HG03469 (cell line): Measurements from ENCODE around the gene OR52B4.
"Not testable (repeated sequence)": the region's sequence is repeated elsewhere in the genome, so short reads cannot be mapped to it uniquely, and the experiment has no call there.

Source experiments
- ATAC-seq: cut with Tn5 transposase; IDR thresholded peaks from one replicate; pipeline ENCODE4 v1.9.1; 2021; ENCODE audit warnings: mild to moderate bottlenecking, moderate library complexity, moderate number of reproducible peaks; ENCODE audit not compliant: unreplicated experiment

OR52B4 gene

DNA sequence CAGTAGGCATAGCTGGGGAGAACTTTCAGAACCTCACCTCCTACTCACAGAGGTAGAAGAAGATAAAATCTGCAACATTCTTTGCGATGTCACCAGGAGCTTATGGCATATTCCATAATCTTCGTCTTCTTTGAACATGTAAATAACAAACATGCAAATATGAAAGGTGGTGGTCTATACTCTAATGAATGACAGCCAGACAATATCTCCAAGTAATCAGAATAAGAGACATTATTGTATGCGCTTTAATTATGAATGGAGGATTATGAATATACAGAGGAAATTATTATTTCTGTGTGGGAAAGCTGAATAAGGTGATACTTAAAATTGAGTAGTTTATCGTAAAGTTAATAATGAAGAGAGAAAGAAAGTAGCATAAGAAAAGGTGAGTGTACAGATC is at the start of gene OR52B4:
Gene OR52B4, minus strand, starts transcription at position 101 of the 400 bp plus-strand sequence. Its CDS starts 91 bp downstream, at position 10.
- no peak for ATAC-seq

DNA sequence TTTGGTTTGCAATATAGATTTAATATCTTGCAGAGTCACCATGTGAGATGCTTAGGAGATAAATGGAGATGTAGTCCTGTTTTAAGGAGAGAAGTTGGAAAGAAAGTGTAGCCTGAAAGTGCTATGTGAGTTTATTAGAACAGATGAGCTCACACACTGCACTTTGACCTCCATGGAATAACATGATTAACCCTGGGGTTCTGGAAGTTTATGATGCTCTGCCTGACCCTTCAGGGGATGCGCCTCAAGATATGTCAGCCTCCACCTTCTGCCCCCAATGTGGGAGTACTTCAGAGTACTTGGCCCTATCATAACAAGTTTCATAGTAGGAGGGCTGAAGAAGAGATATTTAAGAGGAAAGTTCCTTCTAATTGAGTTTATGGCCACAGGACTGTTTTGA is 48.6 kb upstream of the OR52B4 start:
- no peak for ATAC-seq

DNA sequence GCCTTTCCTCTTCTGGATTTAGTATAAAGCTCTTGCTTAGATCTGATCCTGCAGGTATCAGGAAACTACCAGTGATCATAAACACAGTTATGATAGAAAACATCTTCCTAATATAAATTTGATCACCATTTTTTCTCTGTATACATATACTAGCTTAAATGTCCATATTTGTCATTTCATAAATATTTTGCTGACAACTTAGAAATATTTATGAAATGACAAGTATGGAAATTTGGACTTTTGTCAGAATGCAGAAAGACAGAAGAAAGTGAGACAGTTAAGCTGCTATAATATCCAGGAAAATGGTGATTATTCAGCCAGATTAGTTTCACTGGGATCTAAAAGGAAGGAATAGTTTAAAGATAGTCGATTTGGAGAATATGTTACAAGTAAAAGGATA is 48.1 kb upstream of the OR52B4 start:
- no peak for ATAC-seq

DNA sequence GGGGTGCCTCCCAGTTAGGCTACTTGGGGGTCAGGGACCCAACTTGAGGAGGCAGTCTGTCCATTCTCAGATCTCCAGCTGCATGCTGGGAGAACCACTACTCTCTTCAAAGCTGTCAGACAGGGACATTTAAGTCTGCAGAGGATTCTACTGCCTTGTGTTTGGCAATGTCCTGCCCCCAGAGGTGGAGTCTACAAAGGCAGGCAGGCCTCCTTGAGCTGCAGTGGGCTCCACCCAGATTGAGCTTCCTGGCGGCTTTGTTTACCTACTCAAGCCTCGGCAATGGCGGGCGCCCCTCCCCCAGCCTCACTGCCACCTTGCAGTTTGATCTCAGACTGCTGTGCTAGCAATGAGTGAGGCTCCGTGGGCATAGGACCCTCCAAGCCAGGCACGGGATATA is 38.0 kb upstream of the OR52B4 start:
- ATAC-seq: not testable (repeated sequence)

DNA sequence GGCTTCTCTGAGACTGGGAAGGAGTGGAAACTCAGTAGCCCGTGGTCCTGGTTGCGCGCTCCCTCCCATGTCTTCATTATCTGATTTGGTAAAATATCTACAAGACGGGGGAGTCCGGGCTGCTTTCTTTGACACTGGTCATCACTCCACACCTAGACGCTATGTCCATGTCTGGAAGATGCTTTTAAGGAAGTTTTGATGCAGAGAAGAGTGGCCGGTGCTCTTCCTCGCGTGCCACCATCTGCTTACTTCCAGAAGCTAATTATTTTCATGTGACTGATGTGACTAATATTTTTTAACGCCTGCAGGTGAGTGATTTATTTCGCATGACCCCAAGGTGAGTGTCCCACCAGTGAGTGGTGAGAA is 25.7 kb upstream of the OR52B4 start:
- ATAC-seq: no peak

DNA sequence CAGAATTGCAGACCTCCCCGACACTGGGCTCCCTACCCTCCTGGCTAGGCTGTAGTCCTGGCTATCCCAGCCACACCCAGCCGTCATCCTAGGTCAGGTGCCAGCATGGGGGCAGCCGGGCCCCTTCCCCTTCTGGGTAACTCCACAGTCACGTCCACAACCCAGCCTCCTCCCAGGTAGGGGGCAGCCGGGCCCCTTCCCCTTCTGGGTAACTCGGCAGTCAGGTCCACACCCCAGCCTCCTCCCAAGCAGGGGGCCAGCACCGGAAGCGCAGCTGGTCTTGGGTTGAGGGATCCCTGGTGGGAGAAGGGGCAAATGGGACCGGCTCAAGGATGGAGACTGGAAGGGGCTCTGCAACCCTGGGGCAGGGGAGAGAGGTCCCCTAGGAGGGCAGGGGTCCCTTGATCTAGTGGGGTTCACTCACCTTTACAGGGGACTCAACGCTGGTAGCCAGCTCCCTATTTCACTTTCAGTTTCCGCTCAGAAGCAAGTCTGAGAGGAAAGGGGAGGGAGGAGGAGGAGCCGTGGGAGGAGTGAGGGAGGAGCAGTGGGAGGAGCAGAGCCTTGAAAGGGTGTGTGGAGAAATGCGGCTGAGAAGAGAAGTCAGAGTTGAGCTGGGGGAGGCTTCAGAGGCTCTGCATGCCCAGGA is 25.1 kb upstream of the OR52B4 start, which contains the start of gene TRIM21:
Gene TRIM21, minus strand, starts transcription at position 494 of the 649 bp plus-strand sequence. CDS start 3,293 bp downstream, outside the sequence.
- peak; percentile 98 for ATAC-seq

DNA sequence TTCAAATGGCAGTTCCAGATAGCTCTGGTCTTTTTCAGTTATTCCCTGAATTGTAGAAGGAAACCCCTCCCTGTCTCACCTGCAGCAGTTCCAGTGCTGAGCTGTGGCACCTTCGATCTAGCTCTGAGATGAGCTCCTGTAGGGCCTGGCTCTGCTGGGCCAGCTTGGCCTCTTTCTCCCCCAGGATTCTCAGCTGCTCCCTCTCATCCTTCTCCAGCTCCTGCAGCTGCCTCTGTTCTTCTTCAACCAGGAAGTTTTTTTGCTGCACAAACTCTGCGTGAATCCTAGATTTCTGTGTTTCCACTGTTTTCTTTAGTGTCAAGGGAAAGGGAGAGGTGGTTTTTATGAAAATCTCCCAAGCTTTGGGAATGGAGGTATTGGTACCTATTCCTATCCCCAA is 20.0 kb upstream of the OR52B4 start:
- ATAC-seq: no peak

DNA sequence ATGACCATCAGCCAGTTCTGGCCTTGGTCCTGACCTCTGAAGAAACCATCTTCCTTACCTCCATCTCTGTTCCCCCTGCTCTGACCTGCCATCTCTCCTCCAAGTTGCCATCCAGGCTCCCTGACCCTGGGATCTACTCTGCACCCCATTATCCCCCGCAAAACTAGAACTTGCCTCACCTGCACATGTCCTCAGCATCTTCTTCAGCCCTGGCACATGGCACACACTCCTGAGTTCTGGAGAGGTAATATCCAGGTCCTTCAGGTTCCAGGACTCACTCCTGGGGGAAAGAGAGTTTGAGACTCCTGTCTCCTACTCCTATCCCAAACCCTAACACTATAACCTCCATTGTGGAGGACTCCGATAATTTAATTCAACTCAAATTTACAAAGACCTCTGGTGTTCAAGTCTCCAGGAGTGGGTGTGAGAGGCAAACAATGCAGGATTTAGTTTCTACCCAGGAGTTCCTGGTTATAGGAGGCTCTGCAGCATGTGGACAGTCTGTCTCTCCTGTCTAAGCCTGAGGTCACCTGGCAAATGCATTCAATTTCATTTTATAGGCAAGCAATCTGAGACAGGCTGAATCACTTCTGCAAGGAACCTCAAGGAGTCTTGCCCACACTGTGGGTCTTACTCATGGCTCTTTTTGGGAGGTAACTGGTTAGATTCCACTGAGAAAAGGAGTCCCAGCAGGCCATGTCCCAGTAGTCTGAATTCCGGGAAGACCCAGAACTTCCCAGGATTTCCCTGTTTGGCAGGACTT is 18.0 kb upstream of the OR52B4 start:
- no peak for ATAC-seq

DNA sequence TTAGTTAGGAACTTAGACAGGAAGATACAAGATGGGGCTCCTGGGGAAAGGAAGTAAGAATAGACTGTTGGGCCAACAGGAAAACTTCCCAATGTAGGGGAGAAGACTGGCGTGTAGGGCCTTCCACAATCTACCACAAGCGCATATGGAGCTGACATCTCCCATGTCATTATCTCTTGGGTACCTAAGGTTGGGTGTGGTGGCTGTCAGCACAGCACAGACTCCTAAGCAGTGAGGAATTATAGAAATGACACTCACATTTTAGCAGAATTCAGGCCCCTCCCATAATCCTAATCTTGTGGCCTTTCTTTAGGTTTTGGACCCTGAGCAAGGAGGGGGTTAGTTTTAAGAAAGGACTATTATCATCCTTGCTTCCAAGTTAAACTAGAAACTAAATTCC is 13.7 kb upstream of the OR52B4 start:
- no peak for ATAC-seq

DNA sequence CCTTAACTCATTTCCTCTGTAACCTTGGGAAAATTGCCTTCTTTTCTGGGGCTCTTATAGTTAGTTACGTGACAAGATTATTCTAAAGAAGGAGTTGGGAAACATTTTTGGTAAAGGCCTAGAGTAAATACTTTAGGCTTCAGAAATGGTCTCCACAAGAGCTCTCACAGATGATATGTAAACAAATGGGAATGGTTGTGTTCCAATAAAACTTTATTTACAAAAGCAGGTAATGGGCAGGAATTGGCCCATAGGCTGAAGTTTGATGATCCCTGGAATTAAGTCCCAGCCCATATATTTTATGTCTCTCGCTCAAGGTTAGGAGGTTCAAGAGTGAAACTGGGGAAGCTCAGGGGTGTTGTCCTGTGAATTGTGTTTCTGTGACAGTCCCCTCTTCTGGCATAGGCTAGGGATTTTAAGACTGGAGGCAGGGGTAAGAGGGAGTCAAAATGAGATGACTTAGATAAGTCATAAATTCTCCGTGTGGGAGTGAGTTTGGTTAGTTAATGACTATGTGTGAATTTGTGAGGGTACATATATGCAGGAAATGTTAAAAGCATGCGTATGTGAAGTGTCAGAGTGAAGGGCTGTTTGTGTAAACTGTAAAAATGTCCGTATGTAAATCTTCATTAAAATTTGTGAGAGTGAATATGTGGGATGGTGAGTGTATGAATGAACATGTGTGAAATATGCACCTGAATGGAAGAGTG is 7.4 kb upstream of the OR52B4 start:
- no peak for ATAC-seq

DNA sequence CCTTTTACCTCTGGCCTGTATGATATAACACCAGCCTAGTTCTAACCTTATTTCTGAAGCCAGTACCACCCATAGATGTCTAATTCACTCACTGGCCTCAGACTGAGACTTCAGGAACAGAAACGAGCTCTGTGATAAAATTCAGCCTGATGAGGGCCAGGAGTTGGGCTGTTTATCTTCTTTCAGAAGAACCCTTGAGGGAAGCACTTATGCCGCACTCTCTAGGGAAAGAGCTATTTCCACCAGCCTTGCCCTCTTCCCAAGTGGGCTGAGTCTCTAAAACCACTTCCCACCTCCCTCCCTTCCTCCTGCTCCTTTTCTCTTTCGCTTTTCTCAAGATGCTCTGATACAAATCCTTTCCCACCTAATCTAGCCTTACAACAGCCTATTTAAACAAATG is 2.0 kb upstream of the OR52B4 start:
- ATAC-seq: no peak

DNA sequence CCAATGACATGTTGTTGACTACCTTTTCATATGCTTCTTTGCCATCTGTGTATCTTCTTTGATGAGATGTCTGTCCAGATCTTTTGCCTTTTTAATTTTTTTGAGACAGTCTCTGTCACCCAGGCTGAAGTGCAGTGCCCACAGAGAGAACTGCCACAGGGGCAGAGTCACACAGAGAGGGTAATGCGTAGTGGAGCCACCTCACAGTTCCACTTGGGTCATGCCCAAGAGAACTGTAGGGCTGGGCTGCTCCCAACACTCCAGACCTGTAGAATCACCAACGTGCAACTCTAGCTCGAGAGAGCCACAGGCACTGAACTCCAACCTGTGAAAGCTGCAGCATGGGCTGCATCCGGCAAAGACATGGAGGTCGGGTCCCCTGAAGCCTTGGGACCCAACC is 20.0 kb downstream of the OR52B4 start:
- ATAC-seq: not testable (repeated sequence)

DNA sequence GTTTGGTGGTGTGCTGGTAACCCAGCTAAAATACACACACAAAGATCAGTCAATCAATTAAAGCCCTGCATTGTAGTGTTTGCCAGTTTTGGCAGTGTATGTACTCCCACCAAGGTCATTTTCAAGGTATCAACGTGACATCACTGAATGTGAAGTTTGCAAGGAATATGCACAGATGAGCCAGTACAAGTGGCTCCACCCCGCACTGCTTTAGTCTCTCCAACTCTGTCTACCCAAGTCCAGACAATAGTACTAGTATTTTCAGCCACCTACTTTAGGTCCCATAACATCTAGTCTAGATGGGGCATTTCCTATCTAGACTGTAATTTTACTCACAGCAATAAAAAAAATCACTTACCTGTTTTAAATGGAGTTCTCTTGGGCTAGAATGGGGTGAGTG is 22.8 kb downstream of the OR52B4 start:
- ATAC-seq: not testable (repeated sequence)

DNA sequence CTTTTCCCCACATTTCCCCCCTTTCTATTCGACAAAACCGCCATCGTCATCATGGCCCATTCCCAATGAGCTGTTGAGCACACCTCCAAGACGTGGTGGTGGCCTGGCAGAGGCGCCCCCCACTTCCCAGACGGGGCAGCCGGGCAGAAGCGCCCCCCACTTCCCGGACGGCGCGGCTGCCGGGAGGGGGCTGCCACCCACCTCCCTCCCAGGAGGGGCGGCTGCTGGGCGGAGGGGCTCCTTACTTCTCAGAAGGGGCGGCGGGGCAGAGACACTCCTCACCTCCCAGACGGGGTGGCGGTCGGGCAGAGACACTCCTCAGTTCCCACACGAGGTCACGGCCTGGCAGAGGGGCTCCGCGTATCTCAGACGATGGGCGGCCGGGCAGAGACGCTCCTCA is 33.8 kb downstream of the OR52B4 start:
- not testable (repeated sequence) for ATAC-seq
